Adrenal gland (tissue), 5 donors: ENCODE results near the gene CSH1.

Experiments used
- POLR2A ChIP-seq, 2 donors: fragments of 450-650 bp; IDR thresholded peaks; one replicate each; pipeline ENCODE4 v1.6.1; 2017; ENCODE audit warnings: antibody characterized with exemption in 2 of 2, mild to moderate bottlenecking in 2 of 2, moderate library complexity in 1 of 2
- TF ChIP-seq, protein P1 (sequence below), 6 experiments: fragments of 450-650 bp in 4 of 6; fragments of 200-600 bp in 2 of 6; sonication (generic) in 1 of 6; IDR thresholded peaks; 1 replicate in 5 of 6; 2 replicates in 1 of 6; pipeline versions ENCODE4 v1.5.1 to v1.8.0; 2016 to 2021; ENCODE audit warnings: antibody characterized with exemption in 6 of 6, mild to moderate bottlenecking in 2 of 6, moderate library complexity in 1 of 6
- donor health status: DM: no; HTN: no; CAD: no.

DNA sequence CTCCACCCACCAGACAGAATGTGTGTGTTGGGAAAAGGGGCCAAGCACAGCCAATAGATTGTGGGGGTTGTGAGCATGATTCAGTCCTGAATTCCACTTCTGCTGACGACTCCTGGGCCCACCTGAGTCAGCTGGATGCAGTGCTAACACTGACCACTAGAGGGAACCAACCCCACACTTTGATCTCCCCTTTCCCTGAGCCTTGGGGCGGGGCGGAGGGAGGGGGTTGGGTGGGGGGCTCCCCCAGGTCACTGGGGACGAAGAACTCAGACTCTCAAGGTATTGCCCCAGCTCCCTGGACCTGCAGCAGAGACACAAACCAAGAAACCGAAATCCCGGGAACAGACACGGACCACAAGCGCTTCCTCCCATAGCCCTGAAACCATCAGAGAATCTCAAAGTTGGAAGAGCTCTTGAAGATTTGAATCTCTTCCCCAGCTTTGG, 15.3 kb upstream of the CSH1 start:
- TF ChIP-seq, protein P1, sequence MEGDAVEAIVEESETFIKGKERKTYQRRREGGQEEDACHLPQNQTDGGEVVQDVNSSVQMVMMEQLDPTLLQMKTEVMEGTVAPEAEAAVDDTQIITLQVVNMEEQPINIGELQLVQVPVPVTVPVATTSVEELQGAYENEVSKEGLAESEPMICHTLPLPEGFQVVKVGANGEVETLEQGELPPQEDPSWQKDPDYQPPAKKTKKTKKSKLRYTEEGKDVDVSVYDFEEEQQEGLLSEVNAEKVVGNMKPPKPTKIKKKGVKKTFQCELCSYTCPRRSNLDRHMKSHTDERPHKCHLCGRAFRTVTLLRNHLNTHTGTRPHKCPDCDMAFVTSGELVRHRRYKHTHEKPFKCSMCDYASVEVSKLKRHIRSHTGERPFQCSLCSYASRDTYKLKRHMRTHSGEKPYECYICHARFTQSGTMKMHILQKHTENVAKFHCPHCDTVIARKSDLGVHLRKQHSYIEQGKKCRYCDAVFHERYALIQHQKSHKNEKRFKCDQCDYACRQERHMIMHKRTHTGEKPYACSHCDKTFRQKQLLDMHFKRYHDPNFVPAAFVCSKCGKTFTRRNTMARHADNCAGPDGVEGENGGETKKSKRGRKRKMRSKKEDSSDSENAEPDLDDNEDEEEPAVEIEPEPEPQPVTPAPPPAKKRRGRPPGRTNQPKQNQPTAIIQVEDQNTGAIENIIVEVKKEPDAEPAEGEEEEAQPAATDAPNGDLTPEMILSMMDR (IDR thresholded peaks at IDR 0.05): peak; percentile 45 to 90 (median 67)
- no peak for TF ChIP-seq POLR2A (IDR thresholded peaks at IDR 0.05)
